GM19240 (cell line): ENCODE data around the gene SHH.

ENCODE experiments used
- DNase-seq: peaks from one replicate; pipeline ENCODE4 v3.0.0; 2011; ENCODE audit warnings: low spot score; ENCODE audit not compliant: insufficient read length

SHH gene

GRCh38 chr7:155765458-155765857 is 46.8 kb downstream of the SHH start:
- no peak for DNase-seq

GRCh38 chr7:155764438-155764793 is 47.8 kb downstream of the SHH start:
- DNase-seq, result no peak

DNA sequence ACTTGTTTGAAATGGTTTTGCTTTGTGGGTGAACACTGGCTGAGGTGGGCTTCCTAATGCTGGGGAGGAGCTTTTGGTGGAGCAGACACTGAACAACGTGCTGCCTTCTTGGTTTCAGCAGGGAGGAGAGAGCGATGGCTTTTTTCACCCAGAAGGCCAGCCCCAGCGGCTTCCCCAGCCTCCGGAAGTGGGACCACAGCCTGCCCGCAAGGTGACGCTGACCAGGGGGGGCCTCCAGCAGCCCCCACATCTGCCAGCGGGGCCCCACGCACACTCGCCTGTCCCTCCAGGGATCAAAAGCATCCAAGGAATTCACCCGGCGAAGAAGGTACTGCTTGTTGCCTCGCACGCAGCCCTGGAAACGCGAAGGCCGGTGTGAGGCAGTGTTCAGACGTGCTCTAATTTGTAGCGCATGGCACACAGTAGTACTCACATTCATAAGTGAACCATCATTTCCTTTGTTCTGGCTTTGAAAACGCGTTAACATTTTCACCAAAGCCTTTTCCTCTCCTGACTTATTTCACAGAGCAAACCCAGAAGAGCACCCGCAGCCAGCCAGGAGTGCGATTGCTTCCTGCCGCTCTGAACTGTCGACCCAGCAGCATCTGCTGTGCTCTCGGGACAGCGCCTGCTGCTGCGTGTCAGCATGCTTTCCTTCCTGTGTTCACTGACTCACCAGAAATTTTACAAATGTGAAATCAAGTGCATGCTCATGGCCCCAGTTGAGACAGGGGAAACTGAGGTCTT is 48.4 kb downstream of the SHH start:
- DNase-seq, result no peak

GRCh38 chr7:155763122-155763521 is 49.1 kb downstream of the SHH start:
- DNase-seq, result no peak

DNA sequence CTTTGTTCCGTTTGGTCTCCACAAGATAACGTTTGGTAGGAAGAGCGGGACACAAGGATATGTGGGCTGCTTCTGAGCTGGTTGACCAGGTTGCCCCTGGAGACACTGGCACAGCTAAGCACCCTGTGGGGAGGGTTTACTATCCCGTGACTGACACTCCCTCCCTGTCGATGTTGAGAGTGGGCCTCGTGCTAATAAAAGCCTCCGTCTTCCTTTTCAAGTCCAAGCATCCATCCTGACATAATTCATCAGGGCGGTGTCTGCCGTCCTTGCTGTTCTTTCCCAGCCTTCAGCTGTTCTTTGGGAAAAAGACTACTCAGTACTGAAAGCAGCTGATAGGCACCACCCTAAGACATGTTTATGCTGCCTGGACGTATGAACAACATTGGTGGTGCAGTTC is 49.6 kb downstream of the SHH start:
- DNase-seq, result no peak

- DNase-seq, result no peak
These were observed 50.2 kb downstream of the SHH start for GRCh38 chr7:155762036-155762435.

- DNase-seq, result no peak
These were observed 51.1 kb downstream of the SHH start for GRCh38 chr7:155761162-155761561.

DNA sequence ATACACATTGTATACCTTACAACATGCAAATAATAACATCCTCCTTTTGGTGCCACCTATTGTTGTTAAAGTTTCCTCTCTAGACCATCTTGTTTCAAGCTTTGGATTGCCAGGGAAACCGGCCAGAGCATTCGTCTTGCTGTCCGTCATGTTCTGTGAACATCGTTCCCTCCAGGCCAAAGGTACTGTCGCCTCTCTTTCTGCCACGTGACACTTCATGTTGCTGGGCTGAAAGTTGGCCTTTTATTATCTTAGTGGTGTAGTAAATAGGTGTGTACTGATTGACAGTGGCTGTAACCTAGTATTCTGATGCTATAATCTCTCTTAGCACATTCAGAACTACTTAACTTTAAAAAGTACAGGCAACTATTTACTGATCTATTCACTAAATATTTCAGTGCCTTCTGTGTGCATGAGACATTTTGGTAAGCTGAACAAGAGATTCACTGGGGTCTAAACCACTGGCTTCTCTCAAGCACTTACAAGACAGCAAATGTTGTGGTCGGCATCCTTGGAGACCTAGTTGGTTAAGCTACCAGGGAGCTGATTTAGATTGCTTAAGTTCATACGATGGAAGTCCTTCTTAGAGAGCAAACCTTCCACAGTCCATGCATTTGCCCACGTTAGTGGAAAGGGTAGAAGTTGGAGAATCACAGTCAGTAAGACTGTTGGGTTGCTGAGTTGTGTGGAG is 52.4 kb downstream of the SHH start:
- no peak for DNase-seq

GRCh38 chr7:155758348-155758747 is 53.9 kb downstream of the SHH start:
- DNase-seq, result no peak

- DNase-seq, result no peak
These were observed 55.9 kb downstream of the SHH start for GRCh38 chr7:155756322-155756721.

DNA sequence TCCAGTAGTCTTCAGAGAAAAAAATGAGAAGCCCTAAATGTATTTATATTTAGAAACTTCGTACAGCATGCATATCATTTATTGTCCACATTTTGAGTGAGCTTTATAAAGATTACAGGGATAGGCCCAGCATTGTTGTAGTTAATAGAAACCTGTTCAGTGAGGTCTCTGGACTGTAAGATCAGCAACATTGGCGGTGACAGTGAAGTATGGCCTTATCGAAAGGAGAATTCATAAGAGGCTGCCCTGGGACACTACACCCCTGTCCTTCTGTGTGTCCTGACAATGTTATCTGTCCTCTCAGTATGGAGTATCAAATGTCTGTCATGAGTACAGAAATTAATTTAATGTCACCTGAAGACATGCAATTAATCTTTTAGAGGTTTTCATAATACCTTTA is 57.2 kb downstream of the SHH start:
- no peak for DNase-seq

- no peak for DNase-seq
These were observed 58.1 kb downstream of the SHH start for GRCh38 chr7:155754165-155754564.

- no peak for DNase-seq
These were observed 58.8 kb downstream of the SHH start for GRCh38 chr7:155753446-155753965.

- DNase-seq, result no peak
These were observed 59.4 kb downstream of the SHH start for GRCh38 chr7:155752756-155753445.

- no peak for DNase-seq
These were observed 60.9 kb downstream of the SHH start for GRCh38 chr7:155751409-155751808.

DNA sequence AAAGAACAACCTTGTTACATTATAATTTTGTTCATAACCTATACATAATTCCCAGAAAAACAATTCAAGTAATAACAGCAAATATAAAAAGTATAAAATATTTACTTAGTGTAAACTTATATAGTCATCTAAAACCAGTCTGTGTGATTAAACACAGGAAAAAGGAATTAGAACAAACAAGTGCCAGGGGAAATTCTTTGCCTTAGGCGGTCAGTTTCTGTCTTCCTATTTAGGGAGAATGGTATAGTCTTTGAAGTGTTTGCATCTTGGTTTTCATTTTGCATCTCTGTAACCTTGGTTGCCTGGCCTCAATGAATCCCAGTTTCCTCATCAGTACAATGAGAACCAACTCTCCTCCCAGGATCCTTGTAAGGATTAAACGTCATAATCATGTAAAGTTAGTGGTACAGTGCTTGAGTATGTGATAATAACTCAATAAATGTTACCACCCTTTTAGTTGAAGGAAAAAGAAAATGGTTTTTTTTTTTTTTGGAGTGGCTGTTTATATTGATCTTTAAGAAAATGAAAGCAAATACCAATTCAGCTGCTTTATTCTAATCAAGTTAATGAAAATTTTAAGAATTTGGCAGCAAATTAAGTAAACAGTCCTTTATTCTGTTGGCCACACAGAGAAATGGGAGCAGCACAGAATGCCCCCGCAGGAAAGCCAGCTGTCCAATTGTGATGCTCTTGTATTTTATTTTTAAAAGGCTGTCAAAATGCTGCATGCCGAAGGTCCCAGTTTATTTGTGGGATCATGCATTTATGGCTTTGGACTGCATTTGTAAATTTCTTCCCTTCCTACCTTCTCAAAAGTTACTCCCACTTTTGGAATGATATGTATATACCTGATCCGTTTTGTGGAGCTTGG is 61.8 kb downstream of the SHH start:
- DNase-seq, result no peak
